Ecto neural progenitor cell (in vitro differentiated cells): Measurements from ENCODE around the gene CUTA.

Experiments used
- DNase-seq: peaks from one replicate; pipeline ENCODE4 v3.0.0-alpha.2; 2018; ENCODE audit warnings: low spot score

CUTA gene

GRCh38 chr6:33423777-33424176, 5.9 kb upstream of the CUTA start:
- DNase-seq = no peak

GRCh38 chr6:33421344-33421643, 3.4 kb upstream of the CUTA start:
- no peak for DNase-seq

GRCh38 chr6:33420491-33421343, 2.8 kb upstream of the CUTA start:
- DNase-seq = no peak

GRCh38 chr6:33419580-33420490, 1.9 kb upstream of the CUTA start, which contains the start of gene SYNGAP1:
Gene SYNGAP1, plus strand, starts transcription at chr6:33420065. Its CDS starts 200 bp downstream, at chr6:33420265.
- DNase-seq = peak; percentile 75

- no peak for DNase-seq
Measured at GRCh38 chr6:33418690-33419291, 884 bp upstream of the CUTA start.

- no peak for DNase-seq
Measured at GRCh38 chr6:33417128-33417902, 592 bp downstream of the CUTA start.

GRCh38 chr6:33416386-33417127, 1.4 kb downstream of the CUTA start:
- DNase-seq = no peak

- no peak for DNase-seq
Measured at GRCh38 chr6:33415831-33416230, 2.1 kb downstream of the CUTA start.

- DNase-seq = no peak
Measured at GRCh38 chr6:33414592-33415271, 3.2 kb downstream of the CUTA start.

- no peak for DNase-seq
Measured at GRCh38 chr6:33413241-33414120, 4.4 kb downstream of the CUTA start.

GRCh38 chr6:33412140-33413009, 5.5 kb downstream of the CUTA start:
- DNase-seq = no peak

GRCh38 chr6:33411632-33412005, 6.3 kb downstream of the CUTA start:
- DNase-seq = no peak

- peak; percentile 82 for DNase-seq
Measured at GRCh38 chr6:33410711-33411631, 6.9 kb downstream of the CUTA start, which contains the start of gene PHF1. Gene PHF1, plus strand, starts transcription at chr6:33411014. Its CDS starts 1,250 bp downstream, at chr6:33412264.

- peak; percentile 99 for DNase-seq
Measured at GRCh38 chr6:33410050-33410710, 7.7 kb downstream of the CUTA start.

GRCh38 chr6:33407132-33407718, 10.7 kb downstream of the CUTA start:
- no peak for DNase-seq

GRCh38 chr6:33406126-33406525, 11.8 kb downstream of the CUTA start:
- DNase-seq = no peak
